Heart right ventricle (tissue), 16 donors: Measurements from ENCODE around the gene PACS2. TPM values are rescaled to one million over a fixed set of nuclear protein-coding genes. Genes with fewer than 3 reads are reported as not detected.
"Not testable (repeated sequence)": the region's sequence is repeated elsewhere in the genome, so short reads cannot be mapped to it uniquely, and the experiment has no call there.

ENCODE experiments used
- ATAC-seq, 8 donors: fragments of 200-7000 bp; cut with Tn5 transposase; one replicate each; pipeline ENCODE4 v1.9.1; 2020; ENCODE audit warnings: mild to moderate bottlenecking in 8 of 8, moderate library complexity in 8 of 8, moderate number of reproducible peaks in 1 of 8
- DNase-seq, 2 donors: peaks; one replicate each; pipeline ENCODE4 v3.0.0-alpha.2; 2020
- H3K27ac ChIP-seq, 10 donors: fragments of 200-600 bp; sonication (generic) in 2 of 10; one replicate each; pipeline versions ENCODE4 v1.5.0 to v1.8.0; 2020 to 2022; ENCODE audit warnings: mild to moderate bottlenecking in 3 of 10
- H3K27me3 ChIP-seq, 7 donors: fragments of 200-600 bp; one replicate each; pipeline ENCODE4 v1.8.0; 2021 to 2022; ENCODE audit warnings: mild to moderate bottlenecking in 2 of 7
- H3K36me3 ChIP-seq, 9 donors: fragments of 200-600 bp; sonication (generic) in 1 of 9; one replicate each; pipeline versions ENCODE4 v1.5.0 to v1.8.0; 2020 to 2022; ENCODE audit warnings: mild to moderate bottlenecking in 2 of 9
- H3K4me1 ChIP-seq, 9 donors: fragments of 200-600 bp; sonication (generic) in 1 of 9; one replicate each; pipeline versions ENCODE4 v1.5.0 to v1.8.0; 2020 to 2022; ENCODE audit warnings: mild to moderate bottlenecking in 4 of 9
- H3K4me3 ChIP-seq, 10 donors: fragments of 200-600 bp; sonication (generic) in 2 of 10; one replicate each; pipeline versions ENCODE4 v1.5.0 to v1.8.0; 2020 to 2022; ENCODE audit warnings: mild to moderate bottlenecking in 7 of 10, moderate library complexity in 2 of 10
- H3K9me3 ChIP-seq, 11 donors: fragments of 200-600 bp in 10 of 11; sonication (generic) in 2 of 11; one replicate each; pipeline versions ENCODE4 v1.5.0 to v1.8.0; 2013 to 2022; ENCODE audit warnings: mild to moderate bottlenecking in 2 of 11, control low read depth in 1 of 11, moderate library complexity in 1 of 11
- CTCF ChIP-seq, 9 donors: fragments of 200-600 bp; sonication (generic) in 2 of 9; IDR thresholded peaks; one replicate each; pipeline versions ENCODE4 v1.5.0 to v1.8.0; 2021 to 2022; ENCODE audit warnings: antibody characterized with exemption in 9 of 9, mild to moderate bottlenecking in 5 of 9, moderate library complexity in 1 of 9
- WGBS, 2 donors: extraction: QIAGEN DNeasy Blood & Tissue Kit; methylation state at CpG; one replicate each; pipeline ENCODE4 v1.1.7; 2013; ENCODE audit warnings: inconsistent platforms in 1 of 2; 5-methylcytosine and 5-hydroxymethylcytosine counted together
- intact Hi-C, 10 donors: fragments of 100-400 bp; cut with DNase I; formaldehyde crosslinking; loops; one replicate each; pipeline versions ENCODE4 v1.11.1 to v1.14.2; 2022
- polyA plus RNA-seq, 2 donors: library from polyadenylated mRNA; stranded (reverse); fragments of 200-250 nt; gene quantifications; one replicate each; pipeline ENCODE4 v1.2.3, GENCODE V29; 2013
- total RNA-seq, 10 donors: library from RNA; stranded (reverse); fragmentation: NEBNext Ultra II Directional in 3 of 10; extraction: Animal tissue kit (Norgen Biotek cat#: 25700) in 3 of 10; gene quantifications; one replicate each; pipeline versions ENCODE4 v1.2.1 to v1.2.4, GENCODE V29; 2021 to 2023
- donor health status: Arrhythmogenic right ventricular cardiomyopathy.
- donor health status: ischemic (EF 13 %, LVEDD 7.1; RV severe dilation, severe dysfunction).
- donor health status: healthy with polysubstance abuse.
- donor health status: DM: no; HTN: yes; CAD: no.
- donor health status: DM: no; HTN: no; CAD: no.
- donor health status: ischemic (EF 25% LVEDD 6.9; RV normal size, moderate dysfunction).
- donor health status: ischemic (EF 25% LVEDD 5.7; RV mildly dilated, moderate dysfunction).
- donor health status: healthy.
- donor health status: DM: yes; HTN: yes; CAD: no.
- donor health status: Ischemic cardiomyopathy.
- donor health status: ischemic (EF 35%, LVEDD 5.7; RV mildly dilated, moderate dysfunction).
- donor health status: nonischemic (EF 11% LVEDD 7.7; RV severe dilation, severe dysfunction).
- donor health status: DM: yes; HTN: yes; CAD: no.
- donor health status: PGD.
- donor health status: ischemic (EF 29% LVEDD 5.4; RV normal size, mild dysfunction).
- donor health status: nonischemic (EF 23%, LVEDD 6.1; RV moderate dilation, normal function).

The PACS2 gene
- total and polyA plus RNA-seq, 12 donors: 41.8 to 123 (median 54.6) TPM

- Histone ChIP-seq H3K9me3 (no peaks in the 10 kb centered on the region), H3K4me1 (peaks cover 8 to 36% (median 22%) of the 10 kb centered on the region in 9 donors), H3K27me3 (no peaks in the 10 kb centered on the region), H3K36me3 (no peaks in the 10 kb centered on the region), H3K27ac (peak overlapping the region; percentile 89 to 99 (median 94)), H3K4me3 (peak overlapping the region; percentile 72 to 93 (median 86))
- DNase-seq: peak in 1 of 2 donors; percentile 52
- intact Hi-C loops: loop anchor here in 2 of 10 donors (2.0 kb wide), 1 partner anchor 15 kb away; the partner anchor contains the start of gene PACS2 (in 2 of the 2)
- TF ChIP-seq CTCF (IDR thresholded peaks at IDR 0.05): no peak
- 7% methylated on average over 50 to 54 of the region's 54 CpGs for WGBS, 2 donors
- peak in 2 of 8 donors; percentile 1 to 2 for ATAC-seq
These were observed 14.7 kb upstream of the PACS2 start for GRCh38 chr14:105299654-105300541.

GRCh38 chr14:105300542-105301102 is 13.9 kb upstream of the PACS2 start, which contains the start of gene BRF1:
BRF1 (minus strand) TSS chr14:105301001; CDS start chr14:105300629, 372 bp downstream.
- no peak for TF ChIP-seq CTCF (IDR thresholded peaks at IDR 0.05)
- H3K4me3 ChIP-seq: peak within 1 kb of the TSS; percentile 72 to 93 (median 86)
- H3K36me3 ChIP-seq: no peaks in the 10 kb centered on the region
- 0% methylated on average over 68 to 90 of the region's 90 CpGs for WGBS, 2 donors
- peaks cover 8 to 35% (median 22%) of the 10 kb centered on the region in 9 donors for H3K4me1 ChIP-seq
- no peaks in the 10 kb centered on the region for H3K9me3 ChIP-seq
- intact Hi-C loops: loop anchor here in 2 of 10 donors (2.0 kb wide), 1 partner anchor 14 kb away; the partner anchor contains the start of gene PACS2 (in 2 of the 2)
- ATAC-seq (peak; percentile 94 to 97 (median 96)), DNase-seq (peak; percentile 95 to 96)
- no peaks in the 10 kb centered on the region for H3K27me3 ChIP-seq
- H3K27ac ChIP-seq: peak within 1 kb of the TSS; percentile 89 to 99 (median 94)

GRCh38 chr14:105301103-105301914 is 13.2 kb upstream of the PACS2 start:
- no peaks in the 10 kb centered on the region for H3K27me3 ChIP-seq
- WGBS, 2 donors: 6 to 7% methylated on average over 58 to 64 of the region's 65 CpGs
- H3K4me3 ChIP-seq: peak overlapping the region; percentile 72 to 93 (median 86)
- ATAC-seq (peak; percentile 94 to 98 (median 96)), DNase-seq (peak; percentile 98 to 100)
- H3K4me1 ChIP-seq: peaks cover 8 to 35% (median 22%) of the 10 kb centered on the region in 9 donors
- no peak for TF ChIP-seq CTCF (IDR thresholded peaks at IDR 0.05)
- H3K36me3 ChIP-seq: no peaks in the 10 kb centered on the region
- no peaks in the 10 kb centered on the region for H3K9me3 ChIP-seq
- intact Hi-C loops: loop anchor here in 2 of 10 donors (2.0 kb wide), 1 partner anchor 13 kb away; the partner anchor contains the start of gene PACS2 (in 2 of the 2)
- peak overlapping the region; percentile 89 to 99 (median 94) for H3K27ac ChIP-seq

GRCh38 chr14:105301915-105302249 is 12.7 kb upstream of the PACS2 start:
- ATAC-seq, H3K27me3 ChIP-seq, H3K36me3 ChIP-seq, H3K9me3 ChIP-seq, DNase-seq: not testable (repeated sequence)
- Histone ChIP-seq H3K4me3 (peak overlapping the region in 9 of 10 donors; percentile 72 to 93 (median 84)), H3K4me1 (peaks cover 8 to 35% (median 22%) of the 10 kb centered on the region in 9 donors), H3K27ac (peak overlapping the region in 9 of 10 donors; percentile 90 to 99 (median 94))
- 73 to 80% methylated on average over 11 of the region's 11 CpGs for WGBS, 2 donors
- intact Hi-C loops: loop anchor here in 2 of 10 donors (2.0 kb wide), 1 partner anchor 13 kb away; the partner anchor contains the start of gene PACS2 (in 2 of the 2)
